ENCODE data around the gene CNNM3.

CNNM3 gene

GRCh38 chr2:96811917-96812316 is 4.2 kb upstream of the CNNM3 start:
- Histone ChIP-seq H3K4me1 (ENCODE audit: insufficient read depth, poor library complexity, severe bottlenecking) (no peaks in the 10 kb centered on the region), H3K9me3 (ENCODE audit: severe bottlenecking) (no peaks in the 10 kb centered on the region), H3K4me3 (ENCODE audit: severe bottlenecking) (no peak overlapping the region), H3K27ac (ENCODE audit: poor library complexity, severe bottlenecking) (no peak overlapping the region), H3K36me3 (ENCODE audit: low read depth) (no peaks in the 10 kb centered on the region), H3K27me3 (ENCODE audit: insufficient read depth, poor library complexity, severe bottlenecking) (no peaks in the 10 kb centered on the region)
- ATAC-seq (ENCODE audit: low read depth) (no peak), DNase-seq (ENCODE audit: low spot score) (no peak)
- TF ChIP-seq, protein P1, sequence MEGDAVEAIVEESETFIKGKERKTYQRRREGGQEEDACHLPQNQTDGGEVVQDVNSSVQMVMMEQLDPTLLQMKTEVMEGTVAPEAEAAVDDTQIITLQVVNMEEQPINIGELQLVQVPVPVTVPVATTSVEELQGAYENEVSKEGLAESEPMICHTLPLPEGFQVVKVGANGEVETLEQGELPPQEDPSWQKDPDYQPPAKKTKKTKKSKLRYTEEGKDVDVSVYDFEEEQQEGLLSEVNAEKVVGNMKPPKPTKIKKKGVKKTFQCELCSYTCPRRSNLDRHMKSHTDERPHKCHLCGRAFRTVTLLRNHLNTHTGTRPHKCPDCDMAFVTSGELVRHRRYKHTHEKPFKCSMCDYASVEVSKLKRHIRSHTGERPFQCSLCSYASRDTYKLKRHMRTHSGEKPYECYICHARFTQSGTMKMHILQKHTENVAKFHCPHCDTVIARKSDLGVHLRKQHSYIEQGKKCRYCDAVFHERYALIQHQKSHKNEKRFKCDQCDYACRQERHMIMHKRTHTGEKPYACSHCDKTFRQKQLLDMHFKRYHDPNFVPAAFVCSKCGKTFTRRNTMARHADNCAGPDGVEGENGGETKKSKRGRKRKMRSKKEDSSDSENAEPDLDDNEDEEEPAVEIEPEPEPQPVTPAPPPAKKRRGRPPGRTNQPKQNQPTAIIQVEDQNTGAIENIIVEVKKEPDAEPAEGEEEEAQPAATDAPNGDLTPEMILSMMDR (IDR thresholded peaks at IDR 0.05; ENCODE audit: poor library complexity, severe bottlenecking): no peak

DNA sequence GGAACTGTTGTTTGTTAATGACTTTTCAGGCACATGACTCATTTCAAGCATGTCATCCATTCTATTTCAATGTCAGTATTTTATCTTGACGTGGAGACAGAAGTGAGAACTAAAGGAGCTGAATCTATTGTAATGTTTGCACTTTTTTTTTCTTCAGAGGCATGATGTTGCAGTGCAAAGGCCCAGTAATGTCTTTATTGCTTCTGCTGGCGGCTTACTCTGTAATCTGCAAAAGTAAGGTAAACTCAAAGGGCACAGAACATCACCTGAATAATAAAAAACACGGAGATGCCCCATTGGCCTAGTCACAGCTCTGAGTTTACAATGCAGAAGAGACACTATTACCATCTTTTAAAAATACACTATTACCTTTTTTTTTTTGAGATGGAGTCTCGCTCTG is 2.4 kb upstream of the CNNM3 start:
- Histone ChIP-seq H3K36me3 (ENCODE audit: low read depth) (no peaks in the 10 kb centered on the region), H3K4me1 (ENCODE audit: insufficient read depth, poor library complexity, severe bottlenecking) (no peaks in the 10 kb centered on the region), H3K9me3 (ENCODE audit: severe bottlenecking) (no peaks in the 10 kb centered on the region), H3K27me3 (ENCODE audit: insufficient read depth, poor library complexity, severe bottlenecking) (no peaks in the 10 kb centered on the region), H3K27ac (ENCODE audit: poor library complexity, severe bottlenecking) (no peak overlapping the region), H3K4me3 (ENCODE audit: severe bottlenecking) (no peak overlapping the region)
- TF ChIP-seq, protein P1 (IDR thresholded peaks at IDR 0.05; ENCODE audit: poor library complexity, severe bottlenecking): no peak
- DNase-seq (ENCODE audit: low spot score) (no peak), ATAC-seq (ENCODE audit: low read depth) (no peak)

DNA sequence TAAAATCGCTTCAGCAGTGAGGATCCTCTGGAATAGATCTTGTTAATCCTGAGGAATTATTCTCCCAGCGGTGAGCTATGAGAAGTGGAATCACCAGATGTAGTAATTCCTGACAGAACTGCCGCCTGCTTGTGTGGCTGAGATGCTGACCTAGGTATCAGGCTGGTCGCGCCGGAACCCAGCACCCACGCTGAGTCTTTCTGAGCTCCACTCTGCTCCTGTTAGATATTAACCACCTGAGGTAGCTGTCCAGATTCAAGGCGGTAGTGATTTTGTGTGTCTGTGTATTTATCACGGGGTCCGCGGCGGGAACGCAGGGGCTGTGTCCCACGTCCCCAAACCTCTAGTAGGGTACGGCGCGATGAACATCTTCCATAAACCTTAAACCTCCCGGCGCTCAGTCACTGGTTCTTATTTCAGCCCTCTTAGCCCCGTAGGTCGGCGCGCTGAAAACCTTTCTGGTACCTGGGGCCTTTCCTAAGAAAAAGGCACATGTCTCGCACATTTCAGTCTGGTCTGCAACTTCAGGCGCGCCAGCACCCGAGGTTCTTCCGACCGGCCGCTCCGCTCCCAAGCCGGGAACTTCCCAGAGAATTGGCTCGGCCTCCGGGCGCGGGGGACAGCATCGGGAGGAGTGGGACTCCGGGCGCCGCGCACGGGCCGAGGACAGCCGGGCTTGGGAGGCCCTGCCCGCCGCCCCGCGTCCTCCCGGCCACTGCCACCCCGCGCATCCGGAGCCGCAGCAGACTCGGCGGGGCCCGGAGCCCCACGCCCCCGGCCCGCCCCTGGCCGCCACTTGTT is 542 bp upstream of the CNNM3 start:
- TF ChIP-seq, protein P1 (IDR thresholded peaks at IDR 0.05; ENCODE audit: poor library complexity, severe bottlenecking): no peak
- Histone ChIP-seq H3K27me3 (ENCODE audit: insufficient read depth, poor library complexity, severe bottlenecking) (no peaks in the 10 kb centered on the region), H3K4me3 (ENCODE audit: severe bottlenecking) (peak overlapping the region; percentile 69), H3K27ac (ENCODE audit: poor library complexity, severe bottlenecking) (peak overlapping the region; percentile 42), H3K4me1 (ENCODE audit: insufficient read depth, poor library complexity, severe bottlenecking) (no peaks in the 10 kb centered on the region), H3K9me3 (ENCODE audit: severe bottlenecking) (no peaks in the 10 kb centered on the region), H3K36me3 (ENCODE audit: low read depth) (no peaks in the 10 kb centered on the region)
- ATAC-seq (ENCODE audit: low read depth): no peak; the same call in 2 of the 3 replicates
- no peak for DNase-seq (ENCODE audit: low spot score)

GRCh38 chr2:96816836-96817702 is 1.0 kb downstream of the CNNM3 start:
- H3K9me3 ChIP-seq (ENCODE audit: severe bottlenecking): no peaks in the 10 kb centered on the region
- no peaks in the 10 kb centered on the region; the same call in 1 of the 2 replicates for H3K36me3 ChIP-seq (ENCODE audit: low read depth)
- DNase-seq (ENCODE audit: low spot score): no peak
- TF ChIP-seq, protein P1 (IDR thresholded peaks at IDR 0.05; ENCODE audit: poor library complexity, severe bottlenecking): no peak
- peak overlapping the region; percentile 69 for H3K4me3 ChIP-seq (ENCODE audit: severe bottlenecking)
- no peak for ATAC-seq (ENCODE audit: low read depth)
- no peaks in the 10 kb centered on the region for H3K4me1 ChIP-seq (ENCODE audit: insufficient read depth, poor library complexity, severe bottlenecking)
- H3K27ac ChIP-seq (ENCODE audit: poor library complexity, severe bottlenecking): peak overlapping the region; percentile 42
- H3K27me3 ChIP-seq (ENCODE audit: insufficient read depth, poor library complexity, severe bottlenecking): no peaks in the 10 kb centered on the region
